Inferior parietal cortex (tissue), 1 donor: ENCODE measurements around the gene SRBD1.

Experiments used
- DNase-seq: peaks from one replicate; pipeline ENCODE4 v3.0.0-alpha.2; 2016; ENCODE audit errors: extremely low spot score

SRBD1 gene

DNA sequence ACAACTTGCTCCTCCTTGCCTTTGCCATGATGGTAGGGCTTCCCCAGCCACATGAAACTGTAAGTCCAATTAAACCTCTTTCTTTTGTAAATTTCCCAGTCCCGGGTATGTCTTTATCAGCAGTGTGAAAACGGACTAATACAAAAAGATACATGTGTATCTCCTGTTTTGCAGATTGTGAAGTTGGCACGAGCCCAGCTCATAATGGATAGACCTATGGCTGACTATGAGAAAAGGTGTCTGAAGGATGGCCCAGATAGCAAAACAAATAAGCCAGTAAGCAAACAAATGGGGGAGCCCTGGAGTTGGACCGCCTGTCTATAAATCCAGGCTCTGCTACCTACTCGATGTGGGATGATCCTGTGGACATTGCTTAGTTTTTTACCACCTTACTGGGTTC is 24.9 kb upstream of the SRBD1 start:
- DNase-seq, result no peak

DNA sequence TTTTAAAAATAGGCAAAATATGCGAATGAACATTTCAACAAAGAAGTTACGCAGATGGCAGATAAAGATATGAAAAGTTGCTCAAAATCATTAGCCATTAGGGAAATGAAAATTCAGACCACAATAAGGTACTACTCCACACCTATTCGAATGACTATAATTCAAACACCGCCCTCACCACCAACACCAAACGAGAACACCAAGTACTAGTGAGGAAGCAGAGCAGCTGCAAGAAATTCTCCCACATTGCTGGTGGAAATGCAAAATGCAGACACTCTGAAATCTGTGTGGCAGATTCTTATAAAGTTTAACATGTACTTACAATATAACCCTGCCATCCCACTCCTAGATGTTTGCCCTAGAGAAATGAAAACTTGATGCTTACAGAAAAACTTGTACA is 23.2 kb upstream of the SRBD1 start:
- no peak for DNase-seq

DNA sequence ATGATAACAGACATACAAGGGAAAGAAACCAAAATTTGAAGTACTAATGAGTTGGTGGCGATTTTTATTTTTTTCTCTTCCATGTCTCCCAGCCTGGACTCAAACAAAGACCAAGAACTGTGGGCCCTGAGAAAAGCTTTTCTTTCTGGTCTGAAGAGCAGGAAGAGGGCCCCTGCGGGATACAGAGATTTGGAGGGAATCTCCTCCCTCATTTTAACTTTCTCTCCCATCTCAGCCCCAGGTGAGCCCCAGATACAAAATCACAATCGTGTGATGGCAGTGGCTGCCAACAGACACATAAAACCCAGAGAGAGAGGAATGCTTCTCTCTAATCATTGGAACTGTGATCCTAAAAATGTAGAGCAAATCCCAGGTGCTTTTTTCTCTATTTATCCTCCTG is 20.9 kb upstream of the SRBD1 start:
- no peak for DNase-seq

DNA sequence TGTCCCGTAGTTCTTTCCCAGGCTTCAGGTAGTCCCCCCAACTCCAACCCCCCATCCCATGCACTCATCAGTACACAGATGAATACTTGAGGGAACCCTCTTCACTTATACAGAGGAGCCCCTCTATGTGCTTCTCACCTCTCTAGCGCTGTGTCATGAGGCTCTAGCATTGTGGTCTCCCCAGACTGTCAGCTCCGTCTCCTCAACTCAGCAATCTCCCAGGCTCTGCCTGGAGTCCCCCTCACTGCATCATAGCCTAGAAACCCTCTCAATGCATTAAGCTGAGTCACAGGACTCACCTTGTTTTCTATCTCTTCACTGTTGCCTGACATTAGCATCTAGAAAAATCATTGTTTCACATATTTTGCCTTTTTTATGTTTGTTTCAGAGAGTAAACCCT is 20.3 kb upstream of the SRBD1 start:
- DNase-seq, result no peak

DNA sequence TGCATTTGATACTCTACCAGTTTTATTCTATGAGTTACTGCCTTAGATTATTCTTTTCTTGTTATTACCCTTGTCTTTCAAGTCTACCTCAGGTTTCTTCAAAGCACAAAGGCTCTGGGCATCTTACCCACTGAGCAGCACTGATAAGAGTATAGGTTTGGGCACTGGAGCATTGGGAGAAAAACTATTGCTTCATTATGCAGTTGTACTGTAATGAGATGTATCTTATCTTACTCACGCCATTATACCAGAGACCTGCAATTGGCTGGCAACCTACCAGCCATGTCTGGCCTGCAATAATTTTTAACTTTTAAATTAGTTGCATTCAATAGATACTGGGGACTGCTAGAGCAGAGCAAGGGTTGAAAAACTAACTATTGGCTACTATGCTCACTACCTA is 18.9 kb upstream of the SRBD1 start:
- DNase-seq, result no peak

DNA sequence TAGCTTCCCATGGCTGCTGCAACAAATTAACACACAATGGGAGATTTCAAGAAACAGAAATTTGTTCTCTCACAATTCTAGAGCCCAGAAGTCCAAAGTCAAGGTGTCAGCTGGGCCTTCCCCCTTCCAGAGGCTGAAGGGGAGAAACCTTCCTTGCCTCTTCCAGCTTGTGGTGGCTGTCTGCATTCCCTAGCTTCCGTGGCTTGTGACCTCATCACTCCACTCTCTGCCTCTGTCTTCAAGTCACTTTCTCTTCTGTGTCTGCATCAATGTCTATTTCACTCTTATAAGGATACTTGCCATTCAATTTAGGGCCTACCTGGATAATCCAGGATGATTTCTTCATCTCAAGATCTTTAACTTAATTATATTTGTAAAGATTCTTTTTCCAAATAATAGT is 16.8 kb upstream of the SRBD1 start:
- DNase-seq, result no peak

DNA sequence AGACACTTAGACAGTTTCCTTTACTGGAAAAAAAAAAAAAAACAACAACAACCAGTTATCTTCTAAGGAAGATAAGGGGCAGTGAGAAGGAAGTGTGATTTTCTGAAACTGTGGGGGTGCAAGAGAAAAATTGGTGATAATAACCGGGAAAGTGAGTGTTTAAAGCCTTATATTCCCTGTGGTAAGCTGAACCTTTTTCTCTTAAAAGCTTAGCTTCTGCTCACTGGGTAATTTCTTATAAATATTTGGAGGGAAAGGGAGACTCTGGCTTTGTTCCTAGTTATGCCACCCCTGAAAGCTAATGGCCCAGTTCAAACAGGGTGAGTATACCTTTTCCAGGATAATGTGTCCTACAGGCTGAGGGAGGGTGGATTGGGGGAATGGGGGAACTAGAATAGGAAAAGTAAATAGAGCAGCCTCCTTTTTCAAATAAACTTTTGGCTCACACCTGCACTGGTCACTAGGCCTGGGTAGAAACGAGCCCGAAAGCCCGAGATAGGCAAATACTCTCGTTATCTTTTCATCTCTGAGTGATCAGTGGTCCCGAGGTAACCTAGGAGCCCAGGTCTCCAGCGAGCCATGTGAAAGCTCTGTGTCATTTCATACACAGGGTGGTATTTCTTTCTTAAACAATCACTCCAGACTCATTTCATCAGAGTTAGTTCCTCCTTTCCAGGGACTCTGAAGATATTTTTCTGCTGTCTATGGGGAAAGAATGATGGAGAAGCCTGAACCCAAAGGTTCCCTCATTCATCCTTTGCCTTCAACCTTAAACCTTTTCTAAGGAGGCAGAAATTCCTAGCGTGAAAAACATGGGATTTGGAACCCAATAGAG is 15.5 kb upstream of the SRBD1 start:
- no peak for DNase-seq

DNA sequence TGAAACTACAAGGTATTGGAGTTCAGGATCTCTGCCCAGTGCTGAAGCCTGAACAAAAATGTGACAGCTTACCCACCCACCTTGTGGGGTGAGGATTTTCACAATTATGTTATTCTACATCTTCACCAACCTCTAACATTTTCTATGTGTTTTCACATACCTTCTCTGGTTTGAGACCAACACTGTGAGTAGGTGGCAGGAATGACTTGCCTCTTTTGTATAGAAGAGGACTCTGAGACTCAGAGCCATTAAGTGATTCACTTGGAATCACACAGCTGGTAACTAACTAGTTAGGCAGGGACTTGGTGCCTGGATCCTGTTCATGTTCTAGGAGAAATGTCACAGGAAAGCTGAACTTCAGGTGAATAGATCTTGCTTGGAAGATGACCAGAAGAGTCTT is 14.8 kb upstream of the SRBD1 start:
- no peak for DNase-seq

DNA sequence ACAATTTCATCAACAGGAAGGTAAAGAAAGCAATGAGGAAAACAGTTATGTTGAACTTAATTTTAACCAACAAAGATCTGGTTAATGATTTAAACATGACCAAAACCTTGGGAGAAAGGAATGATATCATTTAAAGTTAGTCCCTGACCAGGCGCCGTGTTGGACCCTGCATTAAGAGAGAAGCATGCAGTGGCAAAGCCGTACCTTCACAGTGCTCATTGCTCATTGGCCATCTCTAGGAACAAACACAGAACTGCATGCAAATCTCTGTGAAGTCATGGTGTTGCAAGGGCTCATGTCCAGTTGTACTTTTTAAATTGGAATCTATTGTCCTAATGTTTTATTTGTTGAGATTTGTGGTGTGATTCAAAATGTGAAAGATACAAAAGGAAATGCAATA is 12.0 kb upstream of the SRBD1 start:
- no peak for DNase-seq

DNA sequence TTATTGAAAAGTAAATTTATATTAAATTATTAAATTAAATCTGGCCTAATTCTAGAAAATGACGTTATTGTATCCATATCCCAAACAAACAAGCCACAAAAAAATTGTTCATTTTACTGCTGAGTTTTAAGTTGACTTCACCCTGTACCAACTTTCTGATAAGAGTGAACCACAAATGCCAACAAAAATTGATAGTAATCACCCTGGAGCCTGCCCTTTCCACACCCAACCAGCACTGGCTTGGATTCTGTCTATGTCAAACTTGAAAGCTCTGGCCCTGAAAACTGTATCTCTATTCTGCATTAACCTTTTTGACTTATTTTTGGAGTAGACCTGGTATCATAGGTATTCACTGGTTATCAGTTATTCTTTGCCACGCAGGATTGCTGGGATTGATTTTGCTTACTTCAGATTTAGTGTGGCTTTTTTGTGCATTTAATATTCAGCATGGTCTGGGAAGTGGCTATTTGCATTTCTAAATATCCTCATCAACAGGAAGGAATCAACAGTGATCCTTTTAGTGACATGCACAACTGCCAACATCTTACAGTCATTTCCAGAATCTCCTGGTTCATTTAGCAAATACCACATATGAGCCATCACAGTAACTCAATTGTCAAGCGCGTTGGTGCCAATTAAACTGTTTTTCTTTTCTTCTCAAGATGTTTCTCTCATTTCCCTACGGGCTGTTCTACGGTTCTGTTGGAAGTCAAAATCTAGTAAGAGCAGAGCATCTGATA is 11.4 kb upstream of the SRBD1 start:
- DNase-seq, result no peak

DNA sequence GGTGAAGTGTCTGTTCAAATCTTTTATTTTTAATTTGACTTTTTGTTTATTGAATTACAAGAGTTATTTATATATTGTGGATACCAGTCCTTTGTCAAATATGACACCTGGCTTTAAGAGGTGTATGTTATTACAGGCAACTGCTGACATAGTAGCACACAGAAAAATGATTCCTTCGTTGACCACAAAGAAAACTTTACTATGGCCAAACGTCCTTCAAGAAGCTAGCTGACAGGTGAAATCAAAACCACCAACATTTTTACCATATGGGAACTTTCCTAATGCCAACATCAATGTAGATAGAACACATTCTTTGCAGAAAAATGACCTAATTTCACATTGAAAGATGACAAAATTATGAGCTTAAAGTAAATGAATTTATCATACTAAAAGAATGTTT is 6.4 kb upstream of the SRBD1 start:
- no peak for DNase-seq

DNA sequence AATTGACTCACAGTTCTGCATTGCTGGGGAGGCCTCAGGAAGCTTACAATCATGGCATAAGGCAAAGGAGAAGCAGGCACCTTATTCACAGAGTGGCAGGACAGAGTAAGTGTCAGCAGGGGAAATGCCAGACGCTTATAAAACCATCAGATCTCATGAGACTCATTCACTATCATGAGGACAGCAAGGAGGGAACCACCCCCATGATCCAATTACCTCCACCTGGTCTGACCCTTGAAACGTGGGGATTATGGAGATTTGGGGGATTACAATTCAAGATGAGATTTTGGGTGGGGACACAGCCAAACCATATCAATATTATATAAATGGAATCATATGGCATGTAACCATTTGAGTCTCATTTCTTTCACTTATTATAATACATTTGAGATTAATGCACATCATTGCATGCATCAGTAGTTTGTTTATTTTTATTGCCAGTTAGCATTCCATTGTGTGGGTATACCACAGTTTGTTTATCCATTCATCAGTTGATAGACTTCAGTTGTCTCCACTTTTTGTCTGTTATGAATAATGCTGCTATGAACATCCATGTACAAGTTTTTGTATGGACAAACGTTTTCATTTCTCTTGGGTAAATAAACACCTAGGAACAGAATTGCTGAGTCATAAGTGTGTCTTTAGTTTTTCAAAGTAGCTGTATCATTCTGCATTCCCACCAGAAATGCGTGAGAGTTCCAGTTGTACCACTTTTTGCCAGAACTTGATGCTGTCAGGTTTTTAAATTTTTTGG is 5.8 kb upstream of the SRBD1 start:
- no peak for DNase-seq

DNA sequence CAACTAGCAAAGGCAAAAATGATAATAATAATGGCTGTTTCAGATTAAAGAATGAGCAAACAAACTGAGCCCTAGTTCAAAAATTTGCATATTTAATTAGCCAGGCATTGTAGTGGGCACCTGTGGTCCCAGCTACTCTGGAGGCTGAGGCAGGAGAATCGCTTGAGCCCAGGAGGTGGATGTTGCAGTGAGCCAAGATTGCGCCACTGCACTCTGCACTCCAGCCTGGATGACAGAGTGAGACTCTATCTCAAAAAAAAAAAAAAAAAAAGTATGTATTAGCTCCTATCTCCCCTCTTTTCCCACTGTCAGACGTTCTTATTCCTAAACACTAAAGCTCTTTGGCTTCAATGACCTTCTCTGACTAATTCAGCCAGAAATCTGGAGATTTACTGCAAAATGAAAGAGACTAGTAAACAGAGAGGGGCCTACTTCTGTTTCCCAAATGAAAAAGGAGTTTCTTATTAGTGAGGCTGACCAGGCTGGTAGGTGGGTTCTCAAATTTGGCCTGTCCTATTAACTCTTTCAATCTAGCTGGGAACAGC is 3.9 kb upstream of the SRBD1 start:
- DNase-seq, result no peak

DNA sequence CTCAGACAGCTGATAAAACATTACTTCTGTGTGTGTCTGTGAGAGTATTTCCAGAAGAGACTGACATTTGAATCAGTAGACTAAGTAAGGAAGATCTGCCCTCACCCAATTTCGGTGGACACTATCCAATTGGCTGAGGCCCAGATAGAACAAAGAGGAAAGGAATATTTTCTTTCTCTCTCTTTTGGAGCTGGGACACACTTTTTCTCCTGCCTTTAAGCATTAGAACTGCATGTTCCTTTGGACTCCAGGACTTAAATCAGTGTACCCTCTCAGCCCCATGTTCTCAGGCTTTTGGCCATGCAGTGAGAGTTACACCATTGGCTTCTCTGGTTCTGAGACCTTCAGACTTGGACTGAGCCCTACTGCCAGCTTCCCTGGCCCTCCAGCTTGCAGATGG is 3.3 kb upstream of the SRBD1 start:
- DNase-seq, result no peak

DNA sequence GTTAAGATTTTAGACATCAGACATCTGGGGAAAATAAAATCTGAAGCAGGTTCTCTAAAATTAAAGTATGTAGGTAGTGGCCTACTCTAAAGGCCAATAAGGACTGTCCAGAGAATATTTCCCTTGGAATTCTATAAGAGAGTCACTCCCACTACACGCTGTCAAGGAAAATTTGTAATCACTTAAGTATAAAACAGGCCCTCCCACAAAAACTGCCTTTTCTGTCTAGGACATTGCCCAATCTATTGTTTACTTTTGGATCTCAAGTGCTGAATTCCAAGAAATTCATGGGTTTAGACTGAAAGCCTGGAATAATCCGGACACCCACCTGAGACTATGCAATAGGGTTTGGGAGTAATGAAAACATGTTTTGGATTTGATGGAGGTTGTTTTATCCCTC is 1.7 kb upstream of the SRBD1 start:
- DNase-seq, result no peak

DNA sequence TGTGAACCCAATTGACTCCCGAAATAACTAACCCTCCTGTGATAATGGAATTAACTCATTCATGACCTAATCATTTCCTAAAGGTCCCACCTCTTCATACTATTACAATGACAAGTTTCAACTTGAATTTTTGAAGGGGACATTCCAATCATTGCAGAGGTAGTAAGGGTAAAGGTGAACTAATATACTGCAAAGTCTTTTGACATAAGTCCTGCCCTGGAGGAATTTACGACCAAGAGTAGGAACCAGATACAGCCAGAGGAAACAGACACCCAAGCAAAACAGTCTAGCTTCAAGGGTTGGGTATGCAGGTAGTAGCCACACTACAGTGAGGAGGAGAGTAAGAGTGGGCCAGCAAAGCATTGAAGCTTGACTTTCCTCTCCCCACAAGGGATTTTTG is 1.2 kb upstream of the SRBD1 start:
- no peak for DNase-seq

DNA sequence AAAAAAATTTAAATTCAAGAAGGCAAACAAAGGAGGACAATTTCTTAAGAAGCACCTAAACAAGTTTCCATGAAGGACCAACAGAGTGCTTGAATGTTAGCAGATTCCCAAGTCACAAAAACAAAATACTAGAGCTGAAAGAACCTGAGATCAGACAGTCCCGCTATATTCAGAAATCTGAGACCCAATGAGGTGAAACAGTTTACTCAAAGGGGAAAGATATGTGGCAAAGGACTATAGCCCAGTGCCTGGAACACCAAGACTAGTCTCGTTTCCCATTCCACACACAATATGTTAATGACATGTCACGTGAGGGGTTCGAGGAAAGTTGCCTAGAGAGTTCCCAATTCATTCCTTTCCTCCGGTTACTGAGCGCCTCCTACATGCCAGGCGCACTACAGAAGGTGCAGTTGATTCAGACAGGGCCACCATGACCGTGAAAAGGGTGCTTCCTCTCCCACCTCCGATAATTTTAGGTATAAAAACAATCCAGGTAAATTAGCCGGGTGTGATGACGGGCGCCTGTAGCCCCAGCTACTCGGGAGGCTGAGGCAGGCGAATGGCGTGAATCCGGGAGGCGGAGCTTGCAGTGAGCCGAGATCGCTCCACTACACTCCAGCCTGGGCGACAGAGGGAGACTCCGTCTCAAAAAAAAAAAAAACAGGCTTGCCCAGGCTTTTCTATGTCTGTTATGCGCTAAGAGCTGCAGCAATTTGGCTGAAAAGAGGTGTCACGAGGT is 617 bp downstream of the SRBD1 start:
- DNase-seq, result peak; percentile 79

DNA sequence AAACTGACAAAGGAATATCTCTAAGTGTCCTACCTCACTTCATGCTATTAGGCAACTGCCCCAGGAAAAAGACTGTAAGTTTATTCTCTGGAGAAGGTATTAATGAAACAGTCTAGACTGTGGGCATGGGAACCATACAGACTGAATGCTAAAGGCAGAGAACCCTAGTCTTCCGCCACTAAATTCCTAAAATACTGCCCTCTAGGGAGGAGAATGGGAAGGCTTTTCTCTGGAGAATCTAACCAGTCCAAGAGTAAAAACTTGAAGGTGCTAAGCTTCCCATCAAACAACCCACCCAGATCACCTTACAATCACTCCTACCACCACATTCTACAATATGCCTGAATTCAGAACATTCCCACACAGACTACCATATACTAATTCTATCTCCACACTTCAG is 3.4 kb downstream of the SRBD1 start:
- DNase-seq, result no peak

DNA sequence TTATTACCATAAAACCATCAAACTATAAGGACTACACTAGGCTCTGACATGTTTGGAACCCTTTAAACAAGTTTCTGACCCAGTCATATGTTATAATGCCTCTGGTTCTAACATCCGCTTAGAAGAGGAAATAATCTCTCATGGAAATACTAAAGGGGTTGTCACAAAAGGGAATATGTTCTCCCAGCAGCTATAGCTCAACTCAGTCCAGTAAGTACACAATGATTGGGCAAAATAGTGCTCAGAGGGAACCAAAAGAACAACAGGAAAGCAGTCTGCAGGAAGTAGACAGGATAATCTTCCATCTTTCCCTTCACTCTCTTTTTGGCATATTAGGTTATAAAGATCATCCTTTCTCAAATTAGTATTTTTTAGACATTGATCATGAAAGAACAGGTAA is 4.3 kb downstream of the SRBD1 start:
- no peak for DNase-seq

DNA sequence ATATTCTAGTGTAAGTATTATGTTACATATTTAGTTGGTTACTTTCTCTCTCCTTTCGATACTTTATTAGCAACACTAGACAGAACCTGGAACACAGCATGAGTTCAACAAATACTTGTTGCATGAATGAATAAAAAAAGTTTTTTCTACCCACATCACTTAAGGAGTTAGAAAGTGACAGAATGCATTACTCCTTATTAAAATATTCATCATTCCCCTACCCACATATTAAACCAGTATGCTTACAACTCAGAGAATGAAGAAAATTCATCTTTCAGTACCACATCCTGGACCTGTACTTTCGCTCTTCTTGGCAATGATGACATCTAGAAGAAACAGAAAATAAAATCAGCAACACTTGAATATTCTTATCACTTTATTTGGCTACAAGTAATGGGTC is 6.0 kb downstream of the SRBD1 start:
- no peak for DNase-seq

DNA sequence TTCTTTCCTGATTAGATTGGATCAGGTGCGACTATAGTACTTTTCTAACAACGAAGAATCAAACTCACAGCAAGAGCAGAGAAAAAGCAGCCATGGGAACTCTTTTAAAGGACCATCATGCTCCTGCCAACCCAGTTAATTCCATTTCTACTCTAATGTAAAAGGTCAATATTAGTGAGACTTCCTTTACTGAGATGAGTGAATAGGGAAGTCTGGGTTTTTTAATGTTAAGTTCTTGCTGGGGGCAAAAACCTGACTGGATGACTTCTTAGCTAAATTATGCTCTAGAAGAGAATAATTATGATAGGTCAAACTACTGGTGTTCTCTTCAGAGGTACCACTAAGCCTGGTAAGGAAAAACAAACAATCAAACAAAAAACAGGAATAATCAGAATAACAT is 8.4 kb downstream of the SRBD1 start:
- DNase-seq, result no peak

DNA sequence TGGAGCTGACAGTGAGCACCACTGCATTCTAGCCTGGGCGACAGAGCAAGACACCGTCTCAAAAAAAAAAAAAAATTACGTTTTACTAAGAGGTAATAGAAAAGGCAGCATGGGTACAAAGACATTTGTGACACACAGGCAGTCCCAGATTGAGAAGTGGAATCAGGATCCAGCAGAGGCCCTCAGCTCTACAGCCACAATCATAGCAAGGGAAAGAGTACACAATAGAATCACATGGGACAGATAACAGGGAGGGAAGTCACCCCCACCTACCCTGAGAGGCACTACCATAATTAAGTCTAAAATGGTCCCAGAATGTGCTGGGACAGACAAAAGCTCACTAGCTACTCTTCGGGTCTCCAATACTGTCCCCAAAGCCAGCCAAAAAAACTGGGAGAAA is 12.5 kb downstream of the SRBD1 start:
- DNase-seq, result no peak
